Smooth muscle cell (in vitro differentiated cells): ENCODE results near the gene MTG1. TPM values are rescaled to one million over a fixed set of nuclear protein-coding genes. Genes with fewer than 3 reads are reported as not detected.

Experiments used
- DNase-seq: peaks from one replicate; lab custom pipeline; 2025; ENCODE audit not compliant: unreplicated experiment; lab: John Stamatoyannopoulos, UW
- H2AFZ ChIP-seq: fragments of 200-600 bp; sonication (generic); 2 replicates; pipeline ENCODE4 v1.6.0; 2016; ENCODE audit warnings: antibody characterized with exemption, low read depth, mild to moderate bottlenecking
- H3F3A ChIP-seq: fragments of 200-600 bp; sonication (generic); 2 replicates; pipeline ENCODE4 v1.6.0; 2017; ENCODE audit warnings: antibody characterized with exemption, low read depth
- H3K27ac ChIP-seq: fragments of 200-600 bp; sonication (generic); 2 replicates; pipeline ENCODE4 v1.5.1; 2016; ENCODE audit warnings: low read depth, mild to moderate bottlenecking
- H3K27me3 ChIP-seq: fragments of 200-600 bp; sonication (generic); 2 replicates; pipeline ENCODE4 v1.6.1; 2016; ENCODE audit warnings: low read depth, mild to moderate bottlenecking
- H3K36me3 ChIP-seq: fragments of 200-600 bp; sonication (generic); 2 replicates; pipeline ENCODE4 v1.5.1; 2016; ENCODE audit warnings: low read depth
- H3K4me1 ChIP-seq: fragments of 200-600 bp; sonication (generic); 2 replicates; pipeline ENCODE4 v1.5.1; 2016; ENCODE audit warnings: low read depth
- H3K4me2 ChIP-seq: fragments of 200-600 bp; sonication (generic); 2 replicates; pipeline ENCODE4 v1.6.0; 2016; ENCODE audit warnings: mild to moderate bottlenecking
- H3K4me3 ChIP-seq: fragments of 200-600 bp; sonication (generic); 2 replicates; pipeline ENCODE4 v1.5.1; 2016; ENCODE audit warnings: mild to moderate bottlenecking
- H3K79me2 ChIP-seq: fragments of 200-600 bp; sonication (generic); 2 replicates; pipeline ENCODE4 v1.6.0; 2016; ENCODE audit warnings: low read depth, mild to moderate bottlenecking
- H3K9ac ChIP-seq: fragments of 200-600 bp; sonication (generic); 2 replicates; pipeline ENCODE4 v1.6.0; 2016; ENCODE audit warnings: low read depth
- H3K9me3 ChIP-seq: fragments of 200-600 bp; sonication (generic); replicated peaks from 2 replicates; pipeline ENCODE4 v1.5.1; 2016; ENCODE audit warnings: low read depth
- H4K20me1 ChIP-seq: fragments of 200-600 bp; sonication (generic); 2 replicates; pipeline ENCODE4 v1.6.0; 2016; ENCODE audit warnings: low read depth
- CTCF ChIP-seq: fragments of 200-600 bp; sonication (generic); IDR thresholded peaks from 2 replicates; pipeline ENCODE4 v1.5.1; 2017; ENCODE audit warnings: borderline replicate concordance, mild to moderate bottlenecking, antibody characterized with exemption; ENCODE audit not compliant: insufficient read depth, poor library complexity, severe bottlenecking
- WGBS: methylation state at CpG from one replicate; pipeline ENCODE4 v1.1.7; 2016; ENCODE audit warnings: low lambda C conversion rate; 5-methylcytosine and 5-hydroxymethylcytosine counted together
- polyA plus RNA-seq: library from polyadenylated mRNA; unstranded; fragments of >200 nt; fragmentation: Nextera tagmentation; extraction: Ambion mirVana; gene quantifications from 2 replicates; pipeline ENCODE4 v1.2.1, GENCODE V29; 2016
- total RNA-seq: library from RNA; depleted of rRNA; stranded (reverse); fragments of >200 nt; gene quantifications from 2 replicates; pipeline ENCODE4 v1.2.3, GENCODE V29; 2014

The MTG1 gene
- total and polyA plus RNA-seq, 2 experiments from 2014 or later, result 20.6 to 53.5 TPM

- Histone ChIP-seq H3K36me3 (no peaks in the 10 kb centered on the region), H3K9me3 (peaks cover 5% of the 10 kb centered on the region), H3K4me1 (no peaks in the 10 kb centered on the region), H3K9ac (no peak overlapping the region), H3K4me3 (no peak overlapping the region), H3K27ac (no peak overlapping the region), H3K79me2 (no peaks in the 10 kb centered on the region), H3F3A (no peaks in the 10 kb centered on the region), H4K20me1 (no peaks in the 10 kb centered on the region), H2AFZ (no peak overlapping the region), H3K27me3 (no peaks in the 10 kb centered on the region), H3K4me2 (no peak overlapping the region)
- 90% methylated on average over 40 of the region's 40 CpGs for WGBS
- TF ChIP-seq CTCF, result no peak
- DNase-seq, result no peak
These were observed 64.2 kb downstream of the MTG1 start for GRCh38 chr10:133458021-133458709.

- peaks cover 9% of the 10 kb centered on the region for H3K9me3 ChIP-seq
- WGBS, result 90% methylated on average over 21 of the region's 21 CpGs
- no peak for DNase-seq
These were observed 64.9 kb downstream of the MTG1 start for GRCh38 chr10:133458710-133459453.

GRCh38 chr10:133459454-133460207 lies 65.7 kb downstream of the MTG1 start:
- H3K27me3 ChIP-seq, result no peaks in the 10 kb centered on the region
- H3F3A ChIP-seq, result no peaks in the 10 kb centered on the region
- DNase-seq, result no peak
- H3K4me3 ChIP-seq, result no peak overlapping the region
- H3K27ac ChIP-seq, result no peak overlapping the region
- no peak for TF ChIP-seq CTCF
- no peak overlapping the region for H3K9ac ChIP-seq
- no peaks in the 10 kb centered on the region for H3K36me3 ChIP-seq
- no peak overlapping the region for H3K4me2 ChIP-seq
- no peak overlapping the region for H2AFZ ChIP-seq
- H4K20me1 ChIP-seq, result no peaks in the 10 kb centered on the region
- no peaks in the 10 kb centered on the region for H3K79me2 ChIP-seq
- 93% methylated on average over 44 of the region's 81 CpGs for WGBS
- H3K9me3 ChIP-seq, result peaks cover 9% of the 10 kb centered on the region
- no peaks in the 10 kb centered on the region for H3K4me1 ChIP-seq

More at GRCh38 chr10:133458710-133459453, 64.9 kb downstream of the MTG1 start:
- H3K79me2 ChIP-seq, result no peaks in the 10 kb centered on the region
- H3K27ac ChIP-seq, result no peak overlapping the region
- H3K4me2 ChIP-seq, result no peak overlapping the region
- no peaks in the 10 kb centered on the region for H3K27me3 ChIP-seq
- TF ChIP-seq CTCF, result no peak
- no peaks in the 10 kb centered on the region for H3F3A ChIP-seq
- no peak overlapping the region for H2AFZ ChIP-seq
- H3K4me3 ChIP-seq, result no peak overlapping the region
- H3K36me3 ChIP-seq, result no peaks in the 10 kb centered on the region
- H4K20me1 ChIP-seq, result no peaks in the 10 kb centered on the region
- H3K4me1 ChIP-seq, result no peaks in the 10 kb centered on the region
- no peak overlapping the region for H3K9ac ChIP-seq
